HEK293T (cell line): ENCODE results near the gene PDZD2.

Experiments used
- CTBP1 ChIP-seq: fragments of 450-650 bp; IDR thresholded peaks from 2 replicates; pipeline ENCODE4 v1.6.1; 2016; ENCODE audit warnings: borderline replicate concordance
- ELF4 ChIP-seq: fragments of 450-650 bp; IDR thresholded peaks from 2 replicates; pipeline ENCODE4 v1.6.1; 2017; ENCODE audit warnings: antibody characterized with exemption
- FOXA1 ChIP-seq: fragments of 450-650 bp; IDR thresholded peaks from 2 replicates; pipeline ENCODE4 v1.6.1; 2016; ENCODE audit warnings: mild to moderate bottlenecking
- FOXM1 ChIP-seq: fragments of 450-650 bp; IDR thresholded peaks from 2 replicates; pipeline ENCODE4 v1.6.1; 2017; ENCODE audit warnings: mild to moderate bottlenecking, borderline replicate concordance
- L3MBTL2 ChIP-seq: fragments of 450-650 bp; conservative IDR thresholded peaks from 2 replicates; pipeline ENCODE4 v1.6.1; 2016; ENCODE audit warnings: mild to moderate bottlenecking
- SP1 ChIP-seq: fragments of 450-650 bp; IDR thresholded peaks from 2 replicates; pipeline ENCODE4 v1.6.1; 2017
- SUZ12 ChIP-seq: fragments of 450-650 bp; IDR thresholded peaks from 2 replicates; pipeline ENCODE4 v1.6.1; 2016; ENCODE audit warnings: mild to moderate bottlenecking
- TARDBP ChIP-seq: fragments of 450-650 bp; IDR thresholded peaks from 2 replicates; pipeline ENCODE4 v1.6.1; 2016
- ZNF384 ChIP-seq: fragments of 450-650 bp; IDR thresholded peaks from 2 replicates; pipeline ENCODE4 v1.6.1; 2016

DNA sequence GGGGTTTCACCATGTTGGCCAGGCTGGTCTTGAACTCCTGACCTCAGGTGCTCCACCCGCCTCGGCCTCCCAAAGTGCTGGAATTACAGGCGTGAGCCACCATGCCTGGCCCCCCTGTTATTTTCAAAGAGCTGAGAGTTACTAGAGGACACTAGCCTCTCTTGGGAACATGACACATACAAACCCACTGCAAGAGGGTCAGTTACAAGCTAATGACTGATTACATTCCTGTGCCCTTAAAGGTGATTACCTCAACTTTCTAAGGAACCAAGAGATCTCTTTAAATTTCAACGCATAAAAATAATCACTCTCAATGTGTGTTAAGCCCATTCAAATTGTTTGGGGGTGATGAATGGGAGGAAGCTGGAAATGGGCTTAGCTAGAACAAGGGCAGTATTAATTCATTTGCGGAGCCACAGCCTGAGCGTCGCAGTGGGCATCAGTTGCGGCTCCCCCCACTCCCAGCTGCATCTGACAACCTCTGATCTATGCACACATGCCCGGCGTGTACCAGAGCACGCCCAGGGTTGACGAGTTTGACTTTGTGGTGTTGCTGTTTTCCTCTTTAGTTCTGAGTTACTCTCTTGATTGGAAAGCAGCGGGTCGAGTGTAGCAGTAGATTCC lies 388.3 kb downstream of the PDZD2 start:
- TF ChIP-seq ELF4 (no peak), L3MBTL2 (no peak), FOXM1 (no peak), ZNF384 (no peak), SP1 (no peak), CTBP1 (no peak), TARDBP (no peak), FOXA1 (no peak), SUZ12 (no peak)
